Measurements from ENCODE around the gene TGFBRAP1.

- no peak for TF ChIP-seq CTCF (IDR thresholded peaks at IDR 0.05)
- no peak for TF ChIP-seq POLR2A (IDR thresholded peaks at IDR 0.05)
These were observed 359 bp downstream of the TGFBRAP1 start for GRCh38 chr2:105329197-105329554.
